ENCODE results near the gene ATG9B. TPM values are rescaled to one million over a fixed set of nuclear protein-coding genes. Genes with fewer than 3 reads are reported as not detected.

Gene ATG9B
- total and polyA plus RNA-seq, 9 of the 15 experiments (the other 6 are each of a cell fraction or from before 2014, with no cell fraction given): 0.29 to 8.0 (median 2.1) TPM

DNA sequence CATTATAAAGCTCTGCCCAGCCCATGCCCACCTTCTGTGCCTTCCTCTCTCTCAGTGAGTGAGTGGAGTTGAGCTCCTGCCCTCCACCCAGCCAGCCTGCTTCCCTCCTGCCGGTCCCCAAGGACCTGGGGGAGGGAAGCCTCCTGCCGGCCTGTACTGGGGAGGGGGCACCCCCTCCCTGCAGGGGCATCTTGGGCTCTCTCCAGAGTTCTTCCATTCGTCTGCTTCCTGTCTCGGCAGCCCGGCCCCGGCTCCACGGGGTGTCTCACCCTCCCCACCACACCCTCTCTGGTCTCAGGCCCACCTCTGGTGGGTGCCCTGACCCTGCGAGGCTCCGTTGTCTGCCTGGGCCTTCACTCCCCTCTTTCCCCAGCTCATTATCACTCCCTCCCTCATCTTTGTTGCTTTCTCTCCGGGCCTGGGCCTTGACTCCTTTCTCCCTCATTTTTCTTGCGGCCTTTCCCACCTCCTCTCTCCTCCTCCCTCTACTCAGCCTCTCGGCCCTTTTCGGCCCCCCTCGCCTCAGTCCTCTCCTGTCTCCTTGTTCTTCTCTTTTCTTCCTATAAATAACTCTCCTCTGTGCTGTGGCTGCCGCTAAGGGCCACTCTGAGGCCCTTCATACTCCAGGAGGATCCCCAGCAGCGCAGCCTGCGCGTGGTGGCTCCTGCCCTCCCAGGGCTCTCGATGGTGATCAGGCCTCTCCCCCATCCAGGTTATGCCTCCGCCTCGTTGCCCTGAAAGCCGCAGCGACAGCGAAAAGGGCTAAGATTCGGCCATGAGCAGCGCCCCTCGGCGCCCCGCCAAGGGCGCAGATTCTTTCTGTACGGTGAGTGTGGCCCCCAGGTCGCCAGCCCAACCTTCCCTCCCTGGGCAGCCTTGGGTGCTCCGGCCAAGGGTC lies 37.2 kb upstream of the ATG9B start (continued):
- TF ChIP-seq, protein P1, sequence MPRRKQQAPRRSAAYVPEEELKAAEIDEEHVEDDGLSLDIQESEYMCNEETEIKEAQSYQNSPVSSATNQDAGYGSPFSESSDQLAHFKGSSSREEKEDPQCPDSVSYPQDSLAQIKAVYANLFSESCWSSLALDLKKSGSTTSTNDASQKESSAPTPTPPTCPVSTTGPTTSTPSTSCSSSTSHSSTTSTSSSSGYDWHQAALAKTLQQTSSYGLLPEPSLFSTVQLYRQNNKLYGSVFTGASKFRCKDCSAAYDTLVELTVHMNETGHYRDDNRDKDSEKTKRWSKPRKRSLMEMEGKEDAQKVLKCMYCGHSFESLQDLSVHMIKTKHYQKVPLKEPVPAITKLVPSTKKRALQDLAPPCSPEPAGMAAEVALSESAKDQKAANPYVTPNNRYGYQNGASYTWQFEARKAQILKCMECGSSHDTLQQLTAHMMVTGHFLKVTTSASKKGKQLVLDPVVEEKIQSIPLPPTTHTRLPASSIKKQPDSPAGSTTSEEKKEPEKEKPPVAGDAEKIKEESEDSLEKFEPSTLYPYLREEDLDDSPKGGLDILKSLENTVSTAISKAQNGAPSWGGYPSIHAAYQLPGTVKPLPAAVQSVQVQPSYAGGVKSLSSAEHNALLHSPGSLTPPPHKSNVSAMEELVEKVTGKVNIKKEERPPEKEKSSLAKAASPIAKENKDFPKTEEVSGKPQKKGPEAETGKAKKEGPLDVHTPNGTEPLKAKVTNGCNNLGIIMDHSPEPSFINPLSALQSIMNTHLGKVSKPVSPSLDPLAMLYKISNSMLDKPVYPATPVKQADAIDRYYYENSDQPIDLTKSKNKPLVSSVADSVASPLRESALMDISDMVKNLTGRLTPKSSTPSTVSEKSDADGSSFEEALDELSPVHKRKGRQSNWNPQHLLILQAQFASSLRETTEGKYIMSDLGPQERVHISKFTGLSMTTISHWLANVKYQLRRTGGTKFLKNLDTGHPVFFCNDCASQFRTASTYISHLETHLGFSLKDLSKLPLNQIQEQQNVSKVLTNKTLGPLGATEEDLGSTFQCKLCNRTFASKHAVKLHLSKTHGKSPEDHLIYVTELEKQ (CRISPR knock-in tag; IDR thresholded peaks at IDR 0.05): no peak
- TF ChIP-seq CHD2 (IDR thresholded peaks at IDR 0.05; ENCODE audit: low read depth, low read length) (no peak), ZKSCAN3 (CRISPR knock-in tag; IDR thresholded peaks at IDR 0.05) (no peak), POLR3G (IDR thresholded peaks at IDR 0.05; ENCODE audit: extremely low read depth, insufficient read length, insufficient replicate concordance) (no peak), TAL1 (IDR thresholded peaks at IDR 0.05) (no peak; the same call in 1 of the 2 replicates), MEIS2 (IDR thresholded peaks at IDR 0.05; ENCODE audit: partially characterized antibody) (no peak), HDAC1 (IDR thresholded peaks at IDR 0.05) (peak in 1 of 2 experiments; percentile 61; a peak in 1 of 4 replicates), GTF2F1 (IDR thresholded peaks at IDR 0.05; ENCODE audit: low read depth, low read length) (no peak), KLF6 (CRISPR knock-in tag; IDR thresholded peaks at IDR 0.05; ENCODE audit: borderline replicate concordance) (no peak), ZNF583 (CRISPR knock-in tag; IDR thresholded peaks at IDR 0.05) (no peak), PTTG1 (tag; IDR thresholded peaks at IDR 0.05; ENCODE audit: low read depth) (no peak), CHCHD3 (CRISPR knock-in tag; IDR thresholded peaks at IDR 0.05) (0 out of 2 replicates have a peak, but pooled peaks have one; percentile 6), ETS2 (tag; IDR thresholded peaks at IDR 0.05; ENCODE audit: borderline replicate concordance, poor library complexity, severe bottlenecking) (no peak), MCM2 (IDR thresholded peaks at IDR 0.05; ENCODE audit: low read depth) (no peak), KHSRP (IDR thresholded peaks at IDR 0.05) (no peak)
- TF ChIP-seq, protein P2, sequence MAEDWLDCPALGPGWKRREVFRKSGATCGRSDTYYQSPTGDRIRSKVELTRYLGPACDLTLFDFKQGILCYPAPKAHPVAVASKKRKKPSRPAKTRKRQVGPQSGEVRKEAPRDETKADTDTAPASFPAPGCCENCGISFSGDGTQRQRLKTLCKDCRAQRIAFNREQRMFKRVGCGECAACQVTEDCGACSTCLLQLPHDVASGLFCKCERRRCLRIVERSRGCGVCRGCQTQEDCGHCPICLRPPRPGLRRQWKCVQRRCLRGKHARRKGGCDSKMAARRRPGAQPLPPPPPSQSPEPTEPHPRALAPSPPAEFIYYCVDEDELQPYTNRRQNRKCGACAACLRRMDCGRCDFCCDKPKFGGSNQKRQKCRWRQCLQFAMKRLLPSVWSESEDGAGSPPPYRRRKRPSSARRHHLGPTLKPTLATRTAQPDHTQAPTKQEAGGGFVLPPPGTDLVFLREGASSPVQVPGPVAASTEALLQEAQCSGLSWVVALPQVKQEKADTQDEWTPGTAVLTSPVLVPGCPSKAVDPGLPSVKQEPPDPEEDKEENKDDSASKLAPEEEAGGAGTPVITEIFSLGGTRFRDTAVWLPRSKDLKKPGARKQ (CRISPR knock-in tag; IDR thresholded peaks at IDR 0.05): no peak
- TF ChIP-seq, protein P3, sequence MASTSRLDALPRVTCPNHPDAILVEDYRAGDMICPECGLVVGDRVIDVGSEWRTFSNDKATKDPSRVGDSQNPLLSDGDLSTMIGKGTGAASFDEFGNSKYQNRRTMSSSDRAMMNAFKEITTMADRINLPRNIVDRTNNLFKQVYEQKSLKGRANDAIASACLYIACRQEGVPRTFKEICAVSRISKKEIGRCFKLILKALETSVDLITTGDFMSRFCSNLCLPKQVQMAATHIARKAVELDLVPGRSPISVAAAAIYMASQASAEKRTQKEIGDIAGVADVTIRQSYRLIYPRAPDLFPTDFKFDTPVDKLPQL (IDR thresholded peaks at IDR 0.05; ENCODE audit: extremely low read depth, insufficient read length): no peak
- TF ChIP-seq, protein P4, sequence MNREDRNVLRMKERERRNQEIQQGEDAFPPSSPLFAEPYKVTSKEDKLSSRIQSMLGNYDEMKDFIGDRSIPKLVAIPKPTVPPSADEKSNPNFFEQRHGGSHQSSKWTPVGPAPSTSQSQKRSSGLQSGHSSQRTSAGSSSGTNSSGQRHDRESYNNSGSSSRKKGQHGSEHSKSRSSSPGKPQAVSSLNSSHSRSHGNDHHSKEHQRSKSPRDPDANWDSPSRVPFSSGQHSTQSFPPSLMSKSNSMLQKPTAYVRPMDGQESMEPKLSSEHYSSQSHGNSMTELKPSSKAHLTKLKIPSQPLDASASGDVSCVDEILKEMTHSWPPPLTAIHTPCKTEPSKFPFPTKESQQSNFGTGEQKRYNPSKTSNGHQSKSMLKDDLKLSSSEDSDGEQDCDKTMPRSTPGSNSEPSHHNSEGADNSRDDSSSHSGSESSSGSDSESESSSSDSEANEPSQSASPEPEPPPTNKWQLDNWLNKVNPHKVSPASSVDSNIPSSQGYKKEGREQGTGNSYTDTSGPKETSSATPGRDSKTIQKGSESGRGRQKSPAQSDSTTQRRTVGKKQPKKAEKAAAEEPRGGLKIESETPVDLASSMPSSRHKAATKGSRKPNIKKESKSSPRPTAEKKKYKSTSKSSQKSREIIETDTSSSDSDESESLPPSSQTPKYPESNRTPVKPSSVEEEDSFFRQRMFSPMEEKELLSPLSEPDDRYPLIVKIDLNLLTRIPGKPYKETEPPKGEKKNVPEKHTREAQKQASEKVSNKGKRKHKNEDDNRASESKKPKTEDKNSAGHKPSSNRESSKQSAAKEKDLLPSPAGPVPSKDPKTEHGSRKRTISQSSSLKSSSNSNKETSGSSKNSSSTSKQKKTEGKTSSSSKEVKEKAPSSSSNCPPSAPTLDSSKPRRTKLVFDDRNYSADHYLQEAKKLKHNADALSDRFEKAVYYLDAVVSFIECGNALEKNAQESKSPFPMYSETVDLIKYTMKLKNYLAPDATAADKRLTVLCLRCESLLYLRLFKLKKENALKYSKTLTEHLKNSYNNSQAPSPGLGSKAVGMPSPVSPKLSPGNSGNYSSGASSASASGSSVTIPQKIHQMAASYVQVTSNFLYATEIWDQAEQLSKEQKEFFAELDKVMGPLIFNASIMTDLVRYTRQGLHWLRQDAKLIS (CRISPR knock-in tag; IDR thresholded peaks at IDR 0.05): peak; percentile 21; the same call in 1 of the 2 replicates
